Retina (tissue), 1 donor: Measurements from ENCODE around the gene MBD6.

Experiments used
- DNase-seq: peaks from one replicate; pipeline ENCODE4 v3.0.0-alpha.2; 2016

MBD6 gene

GRCh38 chr12:57528831-57529555 lies 6.4 kb downstream of the MBD6 start:
- DNase-seq = no peak

GRCh38 chr12:57529831-57530230 lies 7.2 kb downstream of the MBD6 start:
- no peak for DNase-seq

GRCh38 chr12:57530396-57531142 lies 7.9 kb downstream of the MBD6 start:
- DNase-seq = no peak

- no peak for DNase-seq
These were observed 9.2 kb downstream of the MBD6 start for GRCh38 chr12:57531836-57532235.

- DNase-seq = no peak
These were observed 10.5 kb downstream of the MBD6 start for GRCh38 chr12:57533108-57533507.

- no peak for DNase-seq
These were observed 11.6 kb downstream of the MBD6 start for GRCh38 chr12:57534250-57534649.

GRCh38 chr12:57534991-57535543 lies 12.4 kb downstream of the MBD6 start:
- DNase-seq = no peak

- no peak for DNase-seq
These were observed 13.4 kb downstream of the MBD6 start for GRCh38 chr12:57535764-57536596.

- no peak for DNase-seq
These were observed 13.9 kb downstream of the MBD6 start for GRCh38 chr12:57536597-57536942.

GRCh38 chr12:57539134-57539768 lies 16.6 kb downstream of the MBD6 start:
- no peak for DNase-seq

- no peak for DNase-seq
These were observed 18.4 kb downstream of the MBD6 start for GRCh38 chr12:57541001-57541400.

GRCh38 chr12:57541717-57542116 lies 19.1 kb downstream of the MBD6 start:
- DNase-seq = no peak

- no peak for DNase-seq
These were observed 21.0 kb downstream of the MBD6 start for GRCh38 chr12:57543581-57543980.

- DNase-seq = no peak
These were observed 23.3 kb downstream of the MBD6 start for GRCh38 chr12:57545809-57546437.

- peak; percentile 94 for DNase-seq
These were observed 24.0 kb downstream of the MBD6 start, which contains the start of gene DCTN2 for GRCh38 chr12:57546438-57547287. TSS of gene DCTN2 (minus strand) at chr12:57547192. CDS start at chr12:57547063, 129 bp downstream.

GRCh38 chr12:57547288-57548012 lies 24.8 kb downstream of the MBD6 start:
- DNase-seq = no peak

- no peak for DNase-seq
These were observed 25.3 kb downstream of the MBD6 start for GRCh38 chr12:57548013-57548315.

- no peak for DNase-seq
These were observed 25.9 kb downstream of the MBD6 start for GRCh38 chr12:57548488-57548887.

GRCh38 chr12:57549203-57549908 lies 26.7 kb downstream of the MBD6 start:
- no peak for DNase-seq
